ENCODE data around the gene NAALADL1. TPM values are rescaled to one million over a fixed set of nuclear protein-coding genes. Genes with fewer than 3 reads are reported as not detected.

Gene NAALADL1
- total RNA-seq, 2 donors from 2014 or later = 2.2 to 4.5 TPM

- Histone ChIP-seq H3K9ac (ENCODE audit: extremely low read depth, low read length, poor library complexity, severe bottlenecking) (no peak overlapping the region), H3K27ac (ENCODE audit: low read depth, low read length) (no peak overlapping the region), H3K9me3 (ENCODE audit: control insufficient read depth, low read length) (no peaks in the 10 kb centered on the region), H3K36me3 (ENCODE audit: control insufficient read depth, insufficient read depth, low read length) (peaks cover 35% of the 10 kb centered on the region), H3K27me3 (ENCODE audit: control insufficient read depth, insufficient read depth, low read length, poor library complexity, severe bottlenecking) (no peaks in the 10 kb centered on the region), H3K4me1 (ENCODE audit: control insufficient read depth, insufficient read depth, low read length) (no peaks in the 10 kb centered on the region), H3K4me3 (ENCODE audit: low read length) (no peak overlapping the region)
- WGBS, 2 experiments (ENCODE audit: insufficient coverage in 1 of 2, insufficient read length in 1 of 2) = 94 to 100% methylated on average over 4 of the region's 4 CpGs
- peak; percentile 33 for DNase-seq
- no peaks in the 10 kb centered on the region for H3K4me1 Mint-ChIP-seq
- no peaks in the 10 kb centered on the region for H3K9me3 Mint-ChIP-seq
- H3K36me3 Mint-ChIP-seq (ENCODE audit: low read depth) = peaks cover 38% of the 10 kb centered on the region
- H3K27ac Mint-ChIP-seq = no peak overlapping the region
- TF ChIP-seq CTCF (conservative IDR thresholded peaks at IDR 0.05) = peak; percentile 14
- H3K4me3 Mint-ChIP-seq = no peak overlapping the region
- H3K27me3 Mint-ChIP-seq (ENCODE audit: insufficient read depth) = no peaks in the 10 kb centered on the region
These were observed 31.3 kb upstream of the NAALADL1 start for GRCh38 chr11:65089621-65090020.

GRCh38 chr11:65087827-65088226 is 29.5 kb upstream of the NAALADL1 start:
- Histone ChIP-seq H3K9me3 (ENCODE audit: control insufficient read depth, low read length) (no peaks in the 10 kb centered on the region), H3K4me1 (ENCODE audit: control insufficient read depth, insufficient read depth, low read length) (no peaks in the 10 kb centered on the region), H3K9ac (ENCODE audit: extremely low read depth, low read length, poor library complexity, severe bottlenecking) (no peak overlapping the region), H3K36me3 (ENCODE audit: control insufficient read depth, insufficient read depth, low read length) (peaks cover 35% of the 10 kb centered on the region), H3K4me3 (ENCODE audit: low read length) (no peak overlapping the region), H3K27ac (ENCODE audit: low read depth, low read length) (no peak overlapping the region), H3K27me3 (ENCODE audit: control insufficient read depth, insufficient read depth, low read length, poor library complexity, severe bottlenecking) (no peaks in the 10 kb centered on the region)
- Mint-ChIP-seq H3K27ac (no peak overlapping the region), H3K36me3 (ENCODE audit: low read depth) (peaks cover 38% of the 10 kb centered on the region), H3K4me3 (no peak overlapping the region), H3K27me3 (ENCODE audit: insufficient read depth) (no peaks in the 10 kb centered on the region), H3K9me3 (no peaks in the 10 kb centered on the region), H3K4me1 (peaks cover 4% of the 10 kb centered on the region)
- no peak for DNase-seq
- 97 to 100% methylated on average over 8 to 15 of the region's 15 CpGs for WGBS, 2 experiments (ENCODE audit: insufficient coverage in 1 of 2, insufficient read length in 1 of 2)
- no peak for TF ChIP-seq CTCF (conservative IDR thresholded peaks at IDR 0.05)

- Mint-ChIP-seq H3K9me3 (no peaks in the 10 kb centered on the region), H3K27me3 (ENCODE audit: insufficient read depth) (no peaks in the 10 kb centered on the region), H3K36me3 (ENCODE audit: low read depth) (peaks cover 38% of the 10 kb centered on the region), H3K4me1 (peaks cover 6% of the 10 kb centered on the region), H3K27ac (no peak overlapping the region), H3K4me3 (no peak overlapping the region)
- H3K36me3 ChIP-seq (ENCODE audit: control insufficient read depth, insufficient read depth, low read length) = peaks cover 35% of the 10 kb centered on the region
- WGBS, 2 experiments (ENCODE audit: insufficient coverage in 1 of 2, insufficient read length in 1 of 2) = 96 to 100% methylated on average over 2 to 11 of the region's 11 CpGs
- no peak overlapping the region for H3K9ac ChIP-seq (ENCODE audit: extremely low read depth, low read length, poor library complexity, severe bottlenecking)
- TF ChIP-seq CTCF (conservative IDR thresholded peaks at IDR 0.05) = no peak
- no peaks in the 10 kb centered on the region for H3K4me1 ChIP-seq (ENCODE audit: control insufficient read depth, insufficient read depth, low read length)
- H3K27me3 ChIP-seq (ENCODE audit: control insufficient read depth, insufficient read depth, low read length, poor library complexity, severe bottlenecking) = no peaks in the 10 kb centered on the region
- H3K9me3 ChIP-seq (ENCODE audit: control insufficient read depth, low read length) = no peaks in the 10 kb centered on the region
- no peak overlapping the region for H3K27ac ChIP-seq (ENCODE audit: low read depth, low read length)
- DNase-seq = no peak
- H3K4me3 ChIP-seq (ENCODE audit: low read length) = no peak overlapping the region
These were observed 28.9 kb upstream of the NAALADL1 start for GRCh38 chr11:65087216-65087615.

All from endodermal cell (in vitro differentiated cells).